HepG2 (cell line): ENCODE results near the gene PPP1R13B.

Experiments
- CBX2 ChIP-seq, 2 experiments: fragments of 200-600 bp in 1 of 2; sonication (generic); formaldehyde crosslinking in 1 of 2; IDR thresholded peaks; 2 replicates each; pipeline versions ENCODE4 v1.7.0 to v1.8.1; 2018 to 2022; ENCODE audit warnings: low read depth in 2 of 2, low read length in 1 of 2, mild to moderate bottlenecking in 1 of 2, missing genetic modification reagents in 1 of 2
- NONO ChIP-seq, 2 experiments: fragments of 450-650 bp in 1 of 2; sonication (generic) in 1 of 2; formaldehyde crosslinking in 1 of 2; IDR thresholded peaks in 1 of 2; conservative IDR thresholded peaks in 1 of 2; 2 replicates each; pipeline versions ENCODE4 v1.6.1 to v1.8.0; 2017 to 2022; ENCODE audit warnings: mild to moderate bottlenecking in 1 of 2, missing genetic modification reagents in 1 of 2, moderate library complexity in 1 of 2
- SMARCC2 ChIP-seq: fragments of 450-650 bp; IDR thresholded peaks from 2 replicates; pipeline ENCODE4 v1.6.1; 2017; ENCODE audit warnings: antibody characterized with exemption, mild to moderate bottlenecking
- TAF1 ChIP-seq: sonication (generic); formaldehyde crosslinking; IDR thresholded peaks from 2 replicates; pipeline ENCODE4 v1.4.0; 2020; ENCODE audit warnings: missing genetic modification reagents
- ZNF629 ChIP-seq: sonication (generic); formaldehyde crosslinking; conservative IDR thresholded peaks from 2 replicates; pipeline ENCODE4 v1.5.0; 2020; ENCODE audit warnings: missing genetic modification reagents
- ZNF670 ChIP-seq: sonication (generic); formaldehyde crosslinking; IDR thresholded peaks from 2 replicates; pipeline ENCODE4 v1.8.0; 2022; ENCODE audit warnings: mild to moderate bottlenecking, missing genetic modification reagents, borderline replicate concordance
- TF ChIP-seq, protein P1 (sequence below): sonication (generic); formaldehyde crosslinking; IDR thresholded peaks from 2 replicates; pipeline ENCODE4 v1.5.0; 2020; ENCODE audit warnings: mild to moderate bottlenecking, missing genetic modification reagents, moderate library complexity
- TF ChIP-seq, protein P2 (sequence below): sonication (generic); formaldehyde crosslinking; IDR thresholded peaks from 2 replicates; pipeline ENCODE4 v1.8.0; 2022; ENCODE audit warnings: missing genetic modification reagents, mild to moderate bottlenecking, moderate library complexity, borderline replicate concordance
- TF ChIP-seq, protein P3 (sequence below), 2 experiments: IDR thresholded peaks; 2 replicates each; pipeline ENCODE4 v1.6.1; 2011 to 2012; ENCODE audit warnings: low read length in 2 of 2, borderline replicate concordance in 1 of 2, low read depth in 1 of 2, mild to moderate bottlenecking in 1 of 2, moderate library complexity in 1 of 2

DNA sequence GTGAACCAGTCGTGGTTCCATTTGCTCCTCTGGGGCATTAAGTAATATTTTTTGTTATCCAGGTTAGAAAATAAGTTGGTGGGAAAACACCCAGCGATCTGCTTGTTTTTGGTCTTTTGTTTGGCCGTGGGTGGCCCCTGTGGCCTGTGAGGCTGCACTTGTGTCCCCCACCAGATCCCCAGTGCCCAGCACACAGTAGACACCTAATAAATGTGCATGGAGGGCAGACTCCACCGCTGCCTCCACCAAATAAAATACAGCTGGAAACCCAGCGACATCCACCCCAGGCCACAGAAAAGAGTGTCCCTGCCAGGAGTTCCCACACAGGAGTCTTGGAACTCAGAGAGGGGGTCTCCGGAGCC is 8.3 kb upstream of the PPP1R13B start:
- TF ChIP-seq ZNF670 (CRISPR knock-in tag) (no peak), SMARCC2 (no peak), NONO (IDR thresholded peaks at IDR 0.05) (no peak), NONO (CRISPR knock-in tag; conservative IDR thresholded peaks at IDR 0.05) (no peak; the same call in 1 of the 2 replicates), CBX2 (IDR thresholded peaks at IDR 0.05; ENCODE audit: low read depth, low read length) (no peak), CBX2 (CRISPR knock-in tag; IDR thresholded peaks at IDR 0.05; ENCODE audit: low read depth) (no peak), ZNF629 (CRISPR knock-in tag) (no peak), TAF1 (CRISPR knock-in tag) (no peak)
- TF ChIP-seq, protein P1, sequence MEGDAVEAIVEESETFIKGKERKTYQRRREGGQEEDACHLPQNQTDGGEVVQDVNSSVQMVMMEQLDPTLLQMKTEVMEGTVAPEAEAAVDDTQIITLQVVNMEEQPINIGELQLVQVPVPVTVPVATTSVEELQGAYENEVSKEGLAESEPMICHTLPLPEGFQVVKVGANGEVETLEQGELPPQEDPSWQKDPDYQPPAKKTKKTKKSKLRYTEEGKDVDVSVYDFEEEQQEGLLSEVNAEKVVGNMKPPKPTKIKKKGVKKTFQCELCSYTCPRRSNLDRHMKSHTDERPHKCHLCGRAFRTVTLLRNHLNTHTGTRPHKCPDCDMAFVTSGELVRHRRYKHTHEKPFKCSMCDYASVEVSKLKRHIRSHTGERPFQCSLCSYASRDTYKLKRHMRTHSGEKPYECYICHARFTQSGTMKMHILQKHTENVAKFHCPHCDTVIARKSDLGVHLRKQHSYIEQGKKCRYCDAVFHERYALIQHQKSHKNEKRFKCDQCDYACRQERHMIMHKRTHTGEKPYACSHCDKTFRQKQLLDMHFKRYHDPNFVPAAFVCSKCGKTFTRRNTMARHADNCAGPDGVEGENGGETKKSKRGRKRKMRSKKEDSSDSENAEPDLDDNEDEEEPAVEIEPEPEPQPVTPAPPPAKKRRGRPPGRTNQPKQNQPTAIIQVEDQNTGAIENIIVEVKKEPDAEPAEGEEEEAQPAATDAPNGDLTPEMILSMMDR (CRISPR knock-in tag), result no peak
- TF ChIP-seq, protein P2, sequence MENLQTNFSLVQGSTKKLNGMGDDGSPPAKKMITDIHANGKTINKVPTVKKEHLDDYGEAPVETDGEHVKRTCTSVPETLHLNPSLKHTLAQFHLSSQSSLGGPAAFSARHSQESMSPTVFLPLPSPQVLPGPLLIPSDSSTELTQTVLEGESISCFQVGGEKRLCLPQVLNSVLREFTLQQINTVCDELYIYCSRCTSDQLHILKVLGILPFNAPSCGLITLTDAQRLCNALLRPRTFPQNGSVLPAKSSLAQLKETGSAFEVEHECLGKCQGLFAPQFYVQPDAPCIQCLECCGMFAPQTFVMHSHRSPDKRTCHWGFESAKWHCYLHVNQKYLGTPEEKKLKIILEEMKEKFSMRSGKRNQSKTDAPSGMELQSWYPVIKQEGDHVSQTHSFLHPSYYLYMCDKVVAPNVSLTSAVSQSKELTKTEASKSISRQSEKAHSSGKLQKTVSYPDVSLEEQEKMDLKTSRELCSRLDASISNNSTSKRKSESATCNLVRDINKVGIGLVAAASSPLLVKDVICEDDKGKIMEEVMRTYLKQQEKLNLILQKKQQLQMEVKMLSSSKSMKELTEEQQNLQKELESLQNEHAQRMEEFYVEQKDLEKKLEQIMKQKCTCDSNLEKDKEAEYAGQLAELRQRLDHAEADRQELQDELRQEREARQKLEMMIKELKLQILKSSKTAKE (CRISPR knock-in tag), result 0 out of 2 replicates have a peak, but pooled peaks have one; percentile 18
- TF ChIP-seq, protein P3, sequence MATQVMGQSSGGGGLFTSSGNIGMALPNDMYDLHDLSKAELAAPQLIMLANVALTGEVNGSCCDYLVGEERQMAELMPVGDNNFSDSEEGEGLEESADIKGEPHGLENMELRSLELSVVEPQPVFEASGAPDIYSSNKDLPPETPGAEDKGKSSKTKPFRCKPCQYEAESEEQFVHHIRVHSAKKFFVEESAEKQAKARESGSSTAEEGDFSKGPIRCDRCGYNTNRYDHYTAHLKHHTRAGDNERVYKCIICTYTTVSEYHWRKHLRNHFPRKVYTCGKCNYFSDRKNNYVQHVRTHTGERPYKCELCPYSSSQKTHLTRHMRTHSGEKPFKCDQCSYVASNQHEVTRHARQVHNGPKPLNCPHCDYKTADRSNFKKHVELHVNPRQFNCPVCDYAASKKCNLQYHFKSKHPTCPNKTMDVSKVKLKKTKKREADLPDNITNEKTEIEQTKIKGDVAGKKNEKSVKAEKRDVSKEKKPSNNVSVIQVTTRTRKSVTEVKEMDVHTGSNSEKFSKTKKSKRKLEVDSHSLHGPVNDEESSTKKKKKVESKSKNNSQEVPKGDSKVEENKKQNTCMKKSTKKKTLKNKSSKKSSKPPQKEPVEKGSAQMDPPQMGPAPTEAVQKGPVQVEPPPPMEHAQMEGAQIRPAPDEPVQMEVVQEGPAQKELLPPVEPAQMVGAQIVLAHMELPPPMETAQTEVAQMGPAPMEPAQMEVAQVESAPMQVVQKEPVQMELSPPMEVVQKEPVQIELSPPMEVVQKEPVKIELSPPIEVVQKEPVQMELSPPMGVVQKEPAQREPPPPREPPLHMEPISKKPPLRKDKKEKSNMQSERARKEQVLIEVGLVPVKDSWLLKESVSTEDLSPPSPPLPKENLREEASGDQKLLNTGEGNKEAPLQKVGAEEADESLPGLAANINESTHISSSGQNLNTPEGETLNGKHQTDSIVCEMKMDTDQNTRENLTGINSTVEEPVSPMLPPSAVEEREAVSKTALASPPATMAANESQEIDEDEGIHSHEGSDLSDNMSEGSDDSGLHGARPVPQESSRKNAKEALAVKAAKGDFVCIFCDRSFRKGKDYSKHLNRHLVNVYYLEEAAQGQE (IDR thresholded peaks at IDR 0.05; ENCODE audit: borderline replicate concordance in 1 of 2, low read depth in 1 of 2, low read length in 2 of 2), result no peak
